IMR-90 (cell line): ENCODE data around the gene TRPC4. TPM values are rescaled to one million over a fixed set of nuclear protein-coding genes. Genes with fewer than 3 reads are reported as not detected.

ENCODE experiments used
- ATAC-seq: fragments of 200-7000 bp; cut with Tn5 transposase; 2 replicates; pipeline ENCODE4 v1.9.1; 2020; ENCODE audit warnings: low read depth, mild to moderate bottlenecking, moderate library complexity
- BruUV-seq: library from RNA; stranded (reverse); fragments of 400-500 nt; replicated peaks from 2 replicates; lab custom pipeline; 2021; lab: Mats Ljungman, UMichigan
- CTCF ChIA-PET: fragments of 300-600 bp; formaldehyde crosslinking; extraction: SDS; loops from one replicate; lab custom pipeline; 2021; ENCODE audit warnings: antibody characterized with exemption; lab: Yijun Ruan, JAX
- POLR2A ChIA-PET: fragments of 300-600 bp; sonication (Branson Sonifier 250); formaldehyde crosslinking; loops from one replicate; lab custom pipeline; 2022; ENCODE audit warnings: antibody characterized with exemption; ENCODE audit not compliant: unreplicated experiment; lab: Charles Lee
- DNase-seq: peaks from one replicate; pipeline ENCODE4 v3.0.0; 2013
- H2AFZ ChIP-seq: replicated peaks from 2 replicates; pipeline ENCODE3; 2013; ENCODE audit warnings: low read length, mild to moderate bottlenecking; ENCODE audit not compliant: poor library complexity
- H2AK5ac ChIP-seq: 2 replicates; pipeline ENCODE4 v1.6.1; 2013; ENCODE audit warnings: low read depth, low read length, inconsistent platforms
- H2AK9ac ChIP-seq: replicated peaks from 2 replicates; pipeline ENCODE3; 2013; ENCODE audit warnings: mild to moderate bottlenecking, low read depth, low read length, moderate library complexity; ENCODE audit not compliant: poor library complexity
- H2BK120ac ChIP-seq: 2 replicates; pipeline ENCODE4 v1.6.1; 2013; ENCODE audit warnings: low read depth, low read length, inconsistent platforms
- H2BK15ac ChIP-seq: 3 replicates; pipeline ENCODE4 v1.6.1; 2013; ENCODE audit warnings: low read depth, low read length, inconsistent platforms
- H2BK20ac ChIP-seq: 2 replicates; pipeline ENCODE4 v1.6.1; 2013; ENCODE audit warnings: low read depth, mild to moderate bottlenecking, inconsistent platforms, low read length, moderate library complexity
- H2BK5ac ChIP-seq: 2 replicates; pipeline ENCODE4 v1.6.1; 2013; ENCODE audit warnings: mild to moderate bottlenecking, low read depth, low read length, inconsistent platforms; ENCODE audit not compliant: poor library complexity, severe bottlenecking
- H3K14ac ChIP-seq: replicated peaks from 2 replicates; pipeline ENCODE4 v1.6.1; 2013; ENCODE audit warnings: low read depth, low read length, inconsistent platforms
- H3K18ac ChIP-seq: 2 replicates; pipeline ENCODE4 v1.6.1; 2013; ENCODE audit warnings: low read depth, low read length, control low read depth
- H3K23ac ChIP-seq: 2 replicates; pipeline ENCODE4 v1.6.1; 2013; ENCODE audit warnings: low read depth, low read length, inconsistent platforms
- H3K27ac ChIP-seq: 2 replicates; pipeline ENCODE4 v1.5.1; 2013; ENCODE audit warnings: mild to moderate bottlenecking, control low read depth, low read length; ENCODE audit not compliant: insufficient read depth
- H3K27me3 ChIP-seq: 2 replicates; pipeline ENCODE4 v1.6.1; 2013; ENCODE audit warnings: low read length; ENCODE audit not compliant: control insufficient read depth, insufficient read depth
- H3K36me3 ChIP-seq: 2 replicates; pipeline ENCODE4 v1.6.1; 2013; ENCODE audit warnings: low read length, mixed read lengths; ENCODE audit not compliant: control insufficient read depth, insufficient read depth
- H3K4ac ChIP-seq: 2 replicates; pipeline ENCODE4 v1.6.1; 2013; ENCODE audit warnings: low read depth, low read length, inconsistent platforms
- H3K4me1 ChIP-seq: 2 replicates; pipeline ENCODE4 v1.6.1; 2013; ENCODE audit warnings: low read length, mixed read lengths; ENCODE audit not compliant: control insufficient read depth, insufficient read depth
- H3K4me2 ChIP-seq: 2 replicates; pipeline ENCODE4 v1.6.1; 2013; ENCODE audit warnings: low read depth, mild to moderate bottlenecking, control low read depth, low read length, moderate library complexity
- H3K4me3 ChIP-seq: 2 replicates; pipeline ENCODE4 v1.5.1; 2013; ENCODE audit warnings: low read depth, mild to moderate bottlenecking, control low read depth, low read length, moderate library complexity; ENCODE audit not compliant: insufficient read depth
- H3K56ac ChIP-seq: 2 replicates; pipeline ENCODE4 v1.6.1; 2013; ENCODE audit warnings: low read length, inconsistent platforms; ENCODE audit not compliant: insufficient read depth; ENCODE audit errors: extremely low read depth
- H3K79me1 ChIP-seq, 2 experiments: 2 replicates each; pipeline ENCODE4 v1.6.1; 2013; ENCODE audit warnings: low read length in 2 of 2, inconsistent platforms in 1 of 2, low read depth in 1 of 2
- H3K9ac ChIP-seq: 2 replicates; pipeline ENCODE4 v1.6.1; 2013; ENCODE audit warnings: low read depth, low read length, control low read depth
- H3K9me1 ChIP-seq: 2 replicates; pipeline ENCODE4 v1.6.1; 2013; ENCODE audit warnings: low read length, inconsistent platforms; ENCODE audit not compliant: insufficient read depth
- H3K9me3 ChIP-seq: 2 replicates; pipeline ENCODE4 v1.6.1; 2013; ENCODE audit warnings: low read length; ENCODE audit not compliant: control insufficient read depth, insufficient read depth
- H4K20me1 ChIP-seq: 2 replicates; pipeline ENCODE4 v1.6.1; 2013; ENCODE audit warnings: low read length, inconsistent platforms; ENCODE audit not compliant: insufficient read depth
- H4K5ac ChIP-seq: 2 replicates; pipeline ENCODE4 v1.6.1; 2013; ENCODE audit warnings: mild to moderate bottlenecking, low read depth, low read length, control low read depth
- H4K8ac ChIP-seq, 2 experiments: 2 replicates each; pipeline ENCODE4 v1.6.1; 2013; ENCODE audit warnings: low read depth in 2 of 2, low read length in 2 of 2, control low read depth in 1 of 2, inconsistent platforms in 1 of 2
- H4K91ac ChIP-seq: 2 replicates; pipeline ENCODE4 v1.6.1; 2013; ENCODE audit warnings: low read depth, low read length, inconsistent platforms; ENCODE audit not compliant: insufficient read depth
- BHLHE40 ChIP-seq: fragments of 150-350 bp; IDR thresholded peaks from 2 replicates; pipeline ENCODE4 v1.6.1; 2016; ENCODE audit warnings: mild to moderate bottlenecking, low read depth, low read length
- FOS ChIP-seq: fragments of 150-350 bp; IDR thresholded peaks from 2 replicates; pipeline ENCODE4 v1.6.1; 2016; ENCODE audit warnings: low read depth, low read length
- WGBS, 2 experiments: methylation state at CpG; one replicate each; pipeline versions ENCODE4 v1.1.5 to v1.1.7; 2013; ENCODE audit warnings: missing lambda C conversion rate in 2 of 2; ENCODE audit not compliant: insufficient read length in 1 of 2; ENCODE audit errors: extremely low coverage in 2 of 2; 5-methylcytosine and 5-hydroxymethylcytosine counted together
- dilution Hi-C: fragments of 300-500 bp; cut with HindIII; formaldehyde crosslinking; loops from one replicate; pipeline ENCODE4 v1.14.3; 2018; ENCODE audit warnings: low sequenced_read_pairs; ENCODE audit not compliant: unreplicated experiment
- in situ Hi-C: fragments of 300-500 bp; cut with MboI; formaldehyde crosslinking; loops from 3 replicates; pipeline ENCODE4 v1.14.3; 2019; ENCODE audit warnings: low sequenced_read_pairs, inconsistent platforms, mixed read lengths
- intact Hi-C: fragments of 100-400 bp; cut with micrococcal nuclease; formaldehyde crosslinking; loops from 2 replicates; pipeline ENCODE4 v1.10.0; 2022
- polyA plus RNA-seq, 3 experiments: library from polyadenylated mRNA; depleted of rRNA; stranded (reverse); fragments of >200 nt; gene quantifications; 2 replicates each; pipeline ENCODE4 v1.2.3, GENCODE V29; 2012; ENCODE audit warnings: low replicate concordance in 1 of 3
- total RNA-seq: library from RNA; depleted of rRNA; stranded (reverse); fragments of >200 nt; gene quantifications from 2 replicates; pipeline ENCODE4 v1.2.3, GENCODE V29; 2012

TRPC4 gene
- total and polyA plus RNA-seq, 2 of the 4 experiments (the other 2 are of a cell fraction), result 1.9 to 5.2 TPM

- ATAC-seq (no peak), DNase-seq (no peak)
- Histone ChIP-seq H3K18ac (no peak overlapping the region), H2BK120ac (no peak overlapping the region), H3K36me3 (no peaks in the 10 kb centered on the region; the same call in 1 of the 2 replicates), H4K8ac (no peak overlapping the region), H4K91ac (no peak overlapping the region), H2AFZ (no peak overlapping the region), H3K4me1 (peaks cover 7% of the 10 kb centered on the region; the same call in 1 of the 2 replicates), H2AK9ac (no peak overlapping the region), H3K56ac (no peak overlapping the region), H3K4me3 (no peak overlapping the region), H3K9me1 (no peaks in the 10 kb centered on the region), H4K20me1 (no peaks in the 10 kb centered on the region), H2BK15ac (no peak overlapping the region), H3K27me3 (no peaks in the 10 kb centered on the region), H2BK5ac (no peak overlapping the region), H2BK20ac (no peak overlapping the region), H3K27ac (no peak overlapping the region), H3K9me3 (no peaks in the 10 kb centered on the region), H3K79me1 (no peaks in the 10 kb centered on the region), H3K14ac (no peak overlapping the region), H3K23ac (no peak overlapping the region), H3K9ac (no peak overlapping the region), H3K4me2 (no peak overlapping the region), H3K4ac (no peak overlapping the region), H2AK5ac (no peak overlapping the region), H4K5ac (no peak overlapping the region)
- TF ChIP-seq FOS (no peak), BHLHE40 (no peak)
- no TSS peak for BruUV-seq
- intact Hi-C loops (no loop called here), dilution Hi-C loops (no loop called here), in situ Hi-C loops (no loop called here)
- WGBS, 2 experiments, result no CpG with 5 or more reads among the region's 3 CpGs
- ChIA-PET POLR2A (no interaction called here), CTCF (no interaction called here)
Observed at GRCh38 chr13:37667702-37668101, 201.9 kb downstream of the TRPC4 start.
